ENCODE data around the gene RPL3. TPM values are rescaled to one million over a fixed set of nuclear protein-coding genes. Genes with fewer than 3 reads are reported as not detected.

Gene RPL3
- 1,456 and 1,519 TPM in 2 replicates for polyA plus RNA-seq (2013)

DNA sequence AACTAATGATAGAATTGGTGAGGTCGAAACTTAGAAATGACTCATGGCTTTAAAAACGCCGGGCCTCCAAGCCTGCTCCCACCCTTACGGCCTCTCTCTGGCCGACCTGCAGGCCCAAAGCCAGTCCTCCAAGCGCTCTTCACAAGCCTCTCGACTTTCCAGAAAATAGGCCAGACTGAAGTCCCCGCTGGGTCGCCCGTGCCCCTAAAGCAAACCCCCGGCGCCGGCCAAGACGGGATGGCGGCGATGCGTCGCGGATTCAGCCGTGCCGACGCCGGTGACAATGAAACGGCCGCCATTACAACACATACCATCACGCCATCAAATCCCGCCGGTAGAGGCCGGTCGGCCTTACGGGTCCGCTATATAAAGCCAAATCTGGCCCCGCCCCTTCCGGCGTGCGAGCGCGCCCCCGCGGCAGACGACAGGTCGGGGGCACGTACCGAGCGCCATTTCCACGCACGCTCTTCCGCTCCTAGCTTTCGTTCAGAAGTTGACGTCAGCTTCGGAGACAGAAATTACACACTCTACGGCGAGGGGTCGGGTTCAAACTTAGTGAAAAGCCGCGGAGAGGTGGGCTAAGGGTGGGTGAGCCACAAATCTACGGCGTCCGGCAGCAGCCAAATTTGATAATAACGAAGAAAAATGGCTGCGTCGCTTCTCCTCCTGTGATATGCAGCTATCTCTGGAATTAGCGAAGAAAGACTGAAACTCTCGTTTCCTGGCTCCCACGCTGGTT lies at the start of gene RPL3:
RPL3 (minus strand) TSS at position 340 of the 739 bp plus-strand sequence; CDS start at position 314, 26 bp downstream.
- Histone ChIP-seq H3K23ac (ENCODE audit: low read length) (no peak within 1 kb of the TSS), H3K36me3 (ENCODE audit: control insufficient read depth in 1 of 2, insufficient read depth in 2 of 2, low read length in 2 of 2) (peaks cover 30 to 37% of the 10 kb centered on the region in 2 experiments), H4K91ac (ENCODE audit: low read depth, low read length) (peak within 1 kb of the TSS; percentile 96), H3K9me3 (ENCODE audit: insufficient read depth, low read depth, low read length) (no peaks in the 10 kb centered on the region), H3K4me1 (ENCODE audit: control insufficient read depth in 1 of 2, insufficient read depth in 2 of 2, low read length in 2 of 2) (peaks cover 11 to 12% of the 10 kb centered on the region in 2 experiments), H3K4me2 (ENCODE audit: low read length) (peak within 1 kb of the TSS; percentile 90), H3K79me1 (ENCODE audit: low read length) (peaks cover 12% of the 10 kb centered on the region), H2AK5ac (ENCODE audit: low read length) (peak within 1 kb of the TSS; percentile 91), H2BK5ac (ENCODE audit: low read depth, low read length, poor library complexity) (peak within 1 kb of the TSS; percentile 86), H3K27me3 (ENCODE audit: insufficient read depth, low read length) (no peaks in the 10 kb centered on the region), H4K8ac (ENCODE audit: low read depth, low read length) (peak within 1 kb of the TSS; percentile 96), H3K18ac (ENCODE audit: low read length) (peak within 1 kb of the TSS; percentile 93), H2BK120ac (ENCODE audit: insufficient read depth, low read length, poor library complexity) (peak within 1 kb of the TSS; percentile 89), H3K27ac (ENCODE audit: low read depth, low read length) (peak within 1 kb of the TSS; percentile 93), H3K9ac (ENCODE audit: low read length) (peak within 1 kb of the TSS; percentile 98), H3K14ac (ENCODE audit: low read length) (peak within 1 kb of the TSS; percentile 92), H4K12ac (ENCODE audit: low read depth, low read length) (peak within 1 kb of the TSS; percentile 96), H3K4ac (ENCODE audit: low read depth, low read length) (peak within 1 kb of the TSS; percentile 97), H3K4me3 (ENCODE audit: low read depth, low read length) (peak within 1 kb of the TSS; percentile 82), H2BK12ac (ENCODE audit: low read length) (no peak within 1 kb of the TSS), H3K79me2 (ENCODE audit: control insufficient read depth, insufficient read depth, low read length, poor library complexity) (peaks cover 19% of the 10 kb centered on the region), H2AFZ (ENCODE audit: insufficient read depth, low read length, poor library complexity) (peak within 1 kb of the TSS; percentile 77)
- no CpG with 5 or more reads among the region's 65 CpGs for WGBS (ENCODE audit: extremely low coverage, insufficient coverage, insufficient read length)
- DNase-seq = peak; percentile 95 to 98

DNA sequence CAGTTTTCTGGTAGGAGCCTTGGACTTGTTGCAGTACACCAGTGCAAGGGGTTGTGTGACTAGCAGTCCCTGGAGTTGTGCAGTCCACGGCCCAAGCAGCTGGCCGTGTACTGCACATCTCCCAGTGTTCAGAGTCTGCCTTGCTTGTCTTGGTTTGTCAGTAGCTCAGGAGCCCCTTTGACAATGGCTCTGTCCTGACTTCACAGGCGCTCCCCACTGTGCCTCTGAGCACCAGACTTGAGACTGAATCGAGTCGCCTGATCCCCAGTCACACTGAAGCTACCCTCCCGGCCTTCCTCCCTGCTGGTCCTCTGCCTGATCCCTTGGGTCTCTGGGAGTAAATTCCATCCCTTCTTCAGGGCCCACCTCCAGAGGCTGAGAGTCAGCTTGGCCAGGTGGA lies 49.8 kb upstream of the RPL3 start:
- H3K9me3 ChIP-seq (ENCODE audit: insufficient read depth, low read depth, low read length) = no peaks in the 10 kb centered on the region
- no peak overlapping the region for H2AK5ac ChIP-seq (ENCODE audit: low read length)
- no peaks in the 10 kb centered on the region for H3K27me3 ChIP-seq (ENCODE audit: insufficient read depth, low read length)
- H4K12ac ChIP-seq (ENCODE audit: low read depth, low read length) = no peak overlapping the region
- H4K91ac ChIP-seq (ENCODE audit: low read depth, low read length) = no peak overlapping the region
- H2AFZ ChIP-seq (ENCODE audit: insufficient read depth, low read length, poor library complexity) = no peak overlapping the region
- no peaks in the 10 kb centered on the region for H3K79me2 ChIP-seq (ENCODE audit: control insufficient read depth, insufficient read depth, low read length, poor library complexity)
- no CpG with 5 or more reads among the region's 6 CpGs for WGBS (ENCODE audit: extremely low coverage, insufficient coverage, insufficient read length)
- H3K9ac ChIP-seq (ENCODE audit: low read length) = no peak overlapping the region
- H3K18ac ChIP-seq (ENCODE audit: low read length) = no peak overlapping the region
- no peak overlapping the region for H3K23ac ChIP-seq (ENCODE audit: low read length)
- H2BK5ac ChIP-seq (ENCODE audit: low read depth, low read length, poor library complexity) = no peak overlapping the region
- H3K36me3 ChIP-seq (ENCODE audit: control insufficient read depth in 1 of 2, insufficient read depth in 2 of 2, low read length in 2 of 2) = peaks cover 0 to 2% of the 10 kb centered on the region in 2 experiments
- H3K4me1 ChIP-seq (ENCODE audit: control insufficient read depth in 1 of 2, insufficient read depth in 2 of 2, low read length in 2 of 2) = peaks cover 0 to 4% of the 10 kb centered on the region in 2 experiments
- H3K4ac ChIP-seq (ENCODE audit: low read depth, low read length) = no peak overlapping the region
- no peak overlapping the region for H4K8ac ChIP-seq (ENCODE audit: low read depth, low read length)
- DNase-seq = no peak
- no peak overlapping the region for H3K27ac ChIP-seq (ENCODE audit: low read depth, low read length)
- H3K14ac ChIP-seq (ENCODE audit: low read length) = no peak overlapping the region
- no peaks in the 10 kb centered on the region for H3K79me1 ChIP-seq (ENCODE audit: low read length)
- H3K4me2 ChIP-seq (ENCODE audit: low read length) = no peak overlapping the region
- H2BK12ac ChIP-seq (ENCODE audit: low read length) = no peak overlapping the region
- no peak overlapping the region for H2BK120ac ChIP-seq (ENCODE audit: insufficient read depth, low read length, poor library complexity)
- H3K4me3 ChIP-seq (ENCODE audit: low read depth, low read length) = no peak overlapping the region

DNA sequence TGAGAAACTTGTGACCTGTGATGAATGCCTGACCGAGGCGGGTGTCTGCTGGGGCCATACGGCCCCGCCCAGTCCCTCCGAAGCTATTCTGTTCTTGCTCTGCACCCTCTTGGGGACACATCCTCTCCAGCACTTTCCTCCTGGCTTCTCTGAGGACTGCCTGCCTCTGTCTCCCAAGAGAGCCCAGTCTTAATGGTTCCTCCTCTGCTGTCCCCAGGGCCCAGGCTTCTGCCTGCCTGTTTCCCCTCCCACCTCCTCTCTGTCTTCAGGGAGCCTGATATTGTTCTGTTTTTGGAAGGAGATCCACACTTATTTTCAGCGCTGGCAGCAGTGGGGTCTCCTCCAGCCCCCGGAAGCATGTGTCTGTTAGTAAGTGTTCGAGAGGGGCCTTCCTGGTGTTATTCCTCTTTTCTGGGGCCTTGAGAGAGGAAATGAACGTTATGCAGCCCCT lies 49.1 kb upstream of the RPL3 start:
- Histone ChIP-seq H3K36me3 (ENCODE audit: control insufficient read depth in 1 of 2, insufficient read depth in 2 of 2, low read length in 2 of 2) (no peaks in the 10 kb centered on the region), H3K14ac (ENCODE audit: low read length) (no peak overlapping the region), H3K9me3 (ENCODE audit: insufficient read depth, low read depth, low read length) (no peaks in the 10 kb centered on the region), H3K4me3 (ENCODE audit: low read depth, low read length) (no peak overlapping the region), H3K9ac (ENCODE audit: low read length) (no peak overlapping the region), H3K23ac (ENCODE audit: low read length) (no peak overlapping the region), H3K4ac (ENCODE audit: low read depth, low read length) (no peak overlapping the region), H3K18ac (ENCODE audit: low read length) (no peak overlapping the region), H4K12ac (ENCODE audit: low read depth, low read length) (no peak overlapping the region), H3K79me2 (ENCODE audit: control insufficient read depth, insufficient read depth, low read length, poor library complexity) (no peaks in the 10 kb centered on the region), H2AK5ac (ENCODE audit: low read length) (no peak overlapping the region), H3K4me2 (ENCODE audit: low read length) (no peak overlapping the region), H3K27me3 (ENCODE audit: insufficient read depth, low read length) (no peaks in the 10 kb centered on the region), H2BK12ac (ENCODE audit: low read length) (no peak overlapping the region), H2AFZ (ENCODE audit: insufficient read depth, low read length, poor library complexity) (no peak overlapping the region), H3K27ac (ENCODE audit: low read depth, low read length) (no peak overlapping the region), H2BK5ac (ENCODE audit: low read depth, low read length, poor library complexity) (no peak overlapping the region), H3K79me1 (ENCODE audit: low read length) (no peaks in the 10 kb centered on the region), H2BK120ac (ENCODE audit: insufficient read depth, low read length, poor library complexity) (no peak overlapping the region), H4K91ac (ENCODE audit: low read depth, low read length) (no peak overlapping the region), H3K4me1 (ENCODE audit: control insufficient read depth in 1 of 2, insufficient read depth in 2 of 2, low read length in 2 of 2) (peaks cover 2 to 6% of the 10 kb centered on the region in 2 experiments), H4K8ac (ENCODE audit: low read depth, low read length) (no peak overlapping the region)
- DNase-seq = no peak
- WGBS (ENCODE audit: extremely low coverage, insufficient coverage, insufficient read length) = no CpG with 5 or more reads among the region's 9 CpGs

DNA sequence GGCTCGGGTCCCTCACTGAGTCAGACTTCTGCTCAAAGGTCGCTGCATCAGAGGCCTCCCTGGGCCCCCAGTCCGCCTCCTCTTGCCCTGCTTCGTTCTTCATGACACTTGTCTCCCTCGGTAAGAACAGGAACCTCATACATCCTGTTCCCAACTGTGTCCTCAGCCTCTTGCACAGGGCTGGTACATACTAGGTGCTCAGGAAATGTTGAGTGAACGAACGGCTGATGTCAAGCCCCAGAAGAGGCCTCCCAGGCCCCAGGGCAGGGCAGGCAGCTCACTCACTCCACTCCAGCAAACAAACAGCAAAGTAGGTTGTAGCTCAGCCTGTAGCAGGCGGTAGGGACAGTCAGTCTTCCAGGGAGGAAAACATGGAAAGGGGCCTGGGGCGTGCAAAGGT lies 47.6 kb upstream of the RPL3 start:
- no peak overlapping the region for H4K91ac ChIP-seq (ENCODE audit: low read depth, low read length)
- WGBS (ENCODE audit: extremely low coverage, insufficient coverage, insufficient read length) = no CpG with 5 or more reads among the region's 9 CpGs
- no peak overlapping the region for H2BK5ac ChIP-seq (ENCODE audit: low read depth, low read length, poor library complexity)
- H3K4ac ChIP-seq (ENCODE audit: low read depth, low read length) = no peak overlapping the region
- no peak overlapping the region for H3K18ac ChIP-seq (ENCODE audit: low read length)
- no peak overlapping the region for H2BK120ac ChIP-seq (ENCODE audit: insufficient read depth, low read length, poor library complexity)
- H3K23ac ChIP-seq (ENCODE audit: low read length) = no peak overlapping the region
- H3K27me3 ChIP-seq (ENCODE audit: insufficient read depth, low read length) = no peaks in the 10 kb centered on the region
- no peak overlapping the region for H2BK12ac ChIP-seq (ENCODE audit: low read length)
- peaks cover 4% of the 10 kb centered on the region for H3K79me1 ChIP-seq (ENCODE audit: low read length)
- no peak overlapping the region for H4K12ac ChIP-seq (ENCODE audit: low read depth, low read length)
- no peak overlapping the region for H3K27ac ChIP-seq (ENCODE audit: low read depth, low read length)
- H3K14ac ChIP-seq (ENCODE audit: low read length) = no peak overlapping the region
- no peak overlapping the region for H2AK5ac ChIP-seq (ENCODE audit: low read length)
- H3K4me3 ChIP-seq (ENCODE audit: low read depth, low read length) = no peak overlapping the region
- no peak for DNase-seq
- H3K4me2 ChIP-seq (ENCODE audit: low read length) = no peak overlapping the region
- peaks cover 16 to 20% of the 10 kb centered on the region in 2 experiments for H3K4me1 ChIP-seq (ENCODE audit: control insufficient read depth in 1 of 2, insufficient read depth in 2 of 2, low read length in 2 of 2)
- no peaks in the 10 kb centered on the region for H3K36me3 ChIP-seq (ENCODE audit: control insufficient read depth in 1 of 2, insufficient read depth in 2 of 2, low read length in 2 of 2)
- H2AFZ ChIP-seq (ENCODE audit: insufficient read depth, low read length, poor library complexity) = no peak overlapping the region
- H3K9ac ChIP-seq (ENCODE audit: low read length) = no peak overlapping the region
- no peak overlapping the region for H4K8ac ChIP-seq (ENCODE audit: low read depth, low read length)
- no peaks in the 10 kb centered on the region for H3K9me3 ChIP-seq (ENCODE audit: insufficient read depth, low read depth, low read length)
- H3K79me2 ChIP-seq (ENCODE audit: control insufficient read depth, insufficient read depth, low read length, poor library complexity) = no peaks in the 10 kb centered on the region

Data from trophoblast cell (in vitro differentiated cells and primary cell).